OCI-LY7 (cell line): ENCODE measurements around the gene CLSTN2. TPM values are rescaled to one million over a fixed set of nuclear protein-coding genes. Genes with fewer than 3 reads are reported as not detected.

Experiments used
- BruUV-seq: library from RNA; stranded (reverse); fragments of 400-500 nt; replicated peaks from 2 replicates; lab custom pipeline; 2021; lab: Mats Ljungman, UMichigan
- CTCF ChIA-PET: fragments of 300-600 bp; sonication (Branson Sonifier 250); formaldehyde crosslinking; loops from one replicate; lab custom pipeline; 2022; ENCODE audit warnings: antibody characterized with exemption; ENCODE audit not compliant: unreplicated experiment; lab: Charles Lee
- POLR2A ChIA-PET: fragments of 300-600 bp; sonication (Branson Sonifier 250); formaldehyde crosslinking; loops from one replicate; lab custom pipeline; 2022; ENCODE audit warnings: antibody characterized with exemption; lab: Charles Lee
- DNase-seq: peaks from one replicate; pipeline ENCODE4 v3.0.0-alpha.2; 2015; ENCODE audit warnings: low spot score
- H2AFZ ChIP-seq: fragments of 200-600 bp; sonication (generic), shearing (Covaris generic); 2 replicates; pipeline ENCODE4 v1.6.1; 2014; ENCODE audit warnings: mild to moderate bottlenecking, antibody characterized with exemption, low read length, moderate library complexity
- H3K27ac ChIP-seq: fragments of 200-600 bp; sonication (generic); 2 replicates; pipeline ENCODE4 v1.5.1; 2014; ENCODE audit warnings: mixed run types, low read depth, mild to moderate bottlenecking, moderate library complexity, low read length, inconsistent platforms; ENCODE audit not compliant: poor library complexity, severe bottlenecking
- H3K36me3 ChIP-seq: fragments of 200-600 bp; sonication (generic); 2 replicates; pipeline ENCODE4 v1.6.1; 2014; ENCODE audit warnings: mild to moderate bottlenecking, antibody characterized with exemption, low read length, moderate library complexity, mixed read lengths; ENCODE audit not compliant: insufficient read depth
- H3K4me1 ChIP-seq: fragments of 200-600 bp; sonication (generic); 2 replicates; pipeline ENCODE4 v1.5.1; 2014; ENCODE audit warnings: mild to moderate bottlenecking, low read length; ENCODE audit not compliant: insufficient read depth, poor library complexity, severe bottlenecking
- H3K4me2 ChIP-seq: fragments of 200-600 bp; sonication (generic); 2 replicates; pipeline ENCODE4 v1.6.1; 2014; ENCODE audit warnings: mild to moderate bottlenecking, low read length
- H3K4me3 ChIP-seq: fragments of 200-600 bp; sonication (generic); 2 replicates; pipeline ENCODE4 v1.5.1; 2014; ENCODE audit warnings: mild to moderate bottlenecking, low read depth, low read length; ENCODE audit not compliant: poor library complexity, severe bottlenecking
- H3K79me2 ChIP-seq: fragments of 200-600 bp; sonication (generic); 2 replicates; pipeline ENCODE4 v1.6.1; 2016; ENCODE audit warnings: low read depth, mild to moderate bottlenecking, low read length, moderate library complexity, mixed read lengths; ENCODE audit not compliant: insufficient read depth
- H3K9me2 ChIP-seq: fragments of 200-600 bp; sonication (generic); 2 replicates; pipeline ENCODE4 v1.6.1; 2016; ENCODE audit warnings: mild to moderate bottlenecking, low read length, mixed read lengths; ENCODE audit not compliant: insufficient read depth
- H3K9me3 ChIP-seq: fragments of 200-600 bp; sonication (generic); 2 replicates; pipeline ENCODE4 v1.6.1; 2014; ENCODE audit warnings: mild to moderate bottlenecking, mixed run types, low read length, mixed read lengths
- H4K20me1 ChIP-seq: fragments of 200-600 bp; sonication (generic); 2 replicates; pipeline ENCODE4 v1.6.1; 2014; ENCODE audit warnings: mild to moderate bottlenecking, antibody characterized with exemption, low read length, moderate library complexity, mixed read lengths; ENCODE audit not compliant: insufficient read depth
- EZH2phosphoT487 ChIP-seq: fragments of 200-600 bp; sonication (generic); IDR thresholded peaks from 2 replicates; pipeline ENCODE4 v1.6.1; 2018; ENCODE audit warnings: low read depth, borderline replicate concordance, mild to moderate bottlenecking, mixed run types, antibody characterized with exemption, low read length, moderate library complexity, mixed read lengths
- intact Hi-C: fragments of 100-400 bp; cut with micrococcal nuclease; formaldehyde crosslinking; loops from one replicate; pipeline ENCODE4 v1.10.0; 2022; ENCODE audit not compliant: unreplicated experiment
- total RNA-seq, 2 experiments: library from RNA; depleted of rRNA in 1 of 2; stranded (reverse); fragments of >200 nt in 1 of 2; shearing (Covaris generic) in 1 of 2; gene quantifications; 2 replicates each; pipeline ENCODE4 v1.2.3, GENCODE V29; 2014 to 2022
- TF ChIP-seq, protein P1 (sequence below): fragments of 200-600 bp; sonication (generic); conservative IDR thresholded peaks from 2 replicates; pipeline ENCODE4 v1.5.1; 2014; ENCODE audit warnings: mild to moderate bottlenecking, antibody characterized with exemption, low read length, moderate library complexity, mixed read lengths

The CLSTN2 gene
- total RNA-seq, 2 experiments from 2014 or later, result not detected

GRCh38 chr3:140365872-140366697, 431.1 kb downstream of the CLSTN2 start:
- intact Hi-C loops, result no loop called here
- ChIA-PET CTCF (no interaction called here), POLR2A (interaction anchor here (0.7 kb wide), 1 partner anchor 35 kb away, joined by 3 read pairs; no protein-coding TSS in a partner anchor)
- no peaks in the 10 kb centered on the region for H4K20me1 ChIP-seq
- no peaks in the 10 kb centered on the region for H3K9me3 ChIP-seq
- no peak overlapping the region for H2AFZ ChIP-seq
- TF ChIP-seq EZH2phosphoT487, result no peak
- TF ChIP-seq, protein P1, sequence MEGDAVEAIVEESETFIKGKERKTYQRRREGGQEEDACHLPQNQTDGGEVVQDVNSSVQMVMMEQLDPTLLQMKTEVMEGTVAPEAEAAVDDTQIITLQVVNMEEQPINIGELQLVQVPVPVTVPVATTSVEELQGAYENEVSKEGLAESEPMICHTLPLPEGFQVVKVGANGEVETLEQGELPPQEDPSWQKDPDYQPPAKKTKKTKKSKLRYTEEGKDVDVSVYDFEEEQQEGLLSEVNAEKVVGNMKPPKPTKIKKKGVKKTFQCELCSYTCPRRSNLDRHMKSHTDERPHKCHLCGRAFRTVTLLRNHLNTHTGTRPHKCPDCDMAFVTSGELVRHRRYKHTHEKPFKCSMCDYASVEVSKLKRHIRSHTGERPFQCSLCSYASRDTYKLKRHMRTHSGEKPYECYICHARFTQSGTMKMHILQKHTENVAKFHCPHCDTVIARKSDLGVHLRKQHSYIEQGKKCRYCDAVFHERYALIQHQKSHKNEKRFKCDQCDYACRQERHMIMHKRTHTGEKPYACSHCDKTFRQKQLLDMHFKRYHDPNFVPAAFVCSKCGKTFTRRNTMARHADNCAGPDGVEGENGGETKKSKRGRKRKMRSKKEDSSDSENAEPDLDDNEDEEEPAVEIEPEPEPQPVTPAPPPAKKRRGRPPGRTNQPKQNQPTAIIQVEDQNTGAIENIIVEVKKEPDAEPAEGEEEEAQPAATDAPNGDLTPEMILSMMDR, result no peak
- no peak overlapping the region for H3K27ac ChIP-seq
- no peaks in the 10 kb centered on the region for H3K79me2 ChIP-seq
- H3K4me3 ChIP-seq, result no peak overlapping the region
- H3K4me2 ChIP-seq, result no peak overlapping the region
- DNase-seq, result no peak
- H3K36me3 ChIP-seq, result no peaks in the 10 kb centered on the region
- no TSS peak for BruUV-seq
- H3K9me2 ChIP-seq, result no peaks in the 10 kb centered on the region
- no peaks in the 10 kb centered on the region for H3K4me1 ChIP-seq

GRCh38 chr3:140368223-140368811, 433.3 kb downstream of the CLSTN2 start:
- ChIA-PET CTCF (no interaction called here), POLR2A (interaction anchor here (0.6 to 1.0 kb wide), 2 partner anchors 18 to 199 kb away, joined by 3 to 5 read pairs; no protein-coding TSS in a partner anchor)
- Histone ChIP-seq H3K36me3 (no peaks in the 10 kb centered on the region), H3K4me3 (no peak overlapping the region), H4K20me1 (no peaks in the 10 kb centered on the region), H3K9me2 (no peaks in the 10 kb centered on the region), H3K9me3 (no peaks in the 10 kb centered on the region), H3K4me2 (no peak overlapping the region), H3K79me2 (no peaks in the 10 kb centered on the region), H3K27ac (no peak overlapping the region), H2AFZ (no peak overlapping the region), H3K4me1 (no peaks in the 10 kb centered on the region)
- no peak for DNase-seq
- intact Hi-C loops, result no loop called here
- TF ChIP-seq, protein P1, result no peak
- no peak for TF ChIP-seq EZH2phosphoT487
- BruUV-seq, result no TSS peak
